HUDEP-2 (cell line): ENCODE data around the gene XYLT1.
"Not testable (repeated sequence)": the region's sequence is repeated elsewhere in the genome, so short reads cannot be mapped to it uniquely, and the experiment has no call there.

Experiments used
- DNase-seq, 76 experiments: peaks; one replicate each; lab custom pipeline; 2025; ENCODE audit not compliant: unreplicated experiment in 76 of 76; lab: John Stamatoyannopoulos, UW

Gene XYLT1

DNA sequence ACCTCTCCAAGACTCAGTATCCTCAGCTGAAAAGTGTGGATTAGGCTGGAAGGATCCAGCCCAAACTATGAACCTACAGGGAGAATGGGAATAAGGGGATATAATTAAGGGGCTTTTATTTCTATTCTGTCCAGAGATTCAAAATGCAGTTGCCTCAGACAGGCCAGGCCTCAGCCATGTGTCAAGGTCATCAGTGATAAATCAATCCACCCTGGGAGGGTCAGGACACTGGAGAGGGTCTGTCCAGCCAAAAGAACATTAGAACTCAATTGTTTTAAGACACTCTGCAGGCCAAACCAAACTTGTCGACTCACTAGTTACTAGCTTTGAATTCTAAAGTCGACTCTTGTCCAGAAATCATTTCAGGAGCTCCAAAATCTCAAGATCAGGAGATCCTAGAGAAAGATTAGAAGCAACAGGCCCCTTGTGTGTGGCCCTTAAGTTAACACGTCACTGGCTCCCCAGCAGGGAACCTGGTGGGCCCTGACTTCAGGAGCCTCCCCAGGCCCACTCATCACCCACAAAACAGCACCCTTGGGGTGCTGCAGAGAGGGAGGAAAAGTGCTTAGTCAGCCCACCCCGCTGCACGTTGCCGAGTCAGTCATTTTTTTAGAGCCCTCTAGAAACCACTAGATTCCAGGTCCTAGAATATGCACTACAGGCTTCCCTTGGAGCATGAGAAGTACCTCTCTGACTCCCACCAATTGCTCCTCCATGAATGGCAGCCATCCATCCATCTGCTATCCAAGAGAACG, 156.8 kb downstream of the XYLT1 start:
- DNase-seq, result no peak

GRCh38 chr16:17313085-17313611, 157.6 kb downstream of the XYLT1 start:
- DNase-seq, result no peak

DNA sequence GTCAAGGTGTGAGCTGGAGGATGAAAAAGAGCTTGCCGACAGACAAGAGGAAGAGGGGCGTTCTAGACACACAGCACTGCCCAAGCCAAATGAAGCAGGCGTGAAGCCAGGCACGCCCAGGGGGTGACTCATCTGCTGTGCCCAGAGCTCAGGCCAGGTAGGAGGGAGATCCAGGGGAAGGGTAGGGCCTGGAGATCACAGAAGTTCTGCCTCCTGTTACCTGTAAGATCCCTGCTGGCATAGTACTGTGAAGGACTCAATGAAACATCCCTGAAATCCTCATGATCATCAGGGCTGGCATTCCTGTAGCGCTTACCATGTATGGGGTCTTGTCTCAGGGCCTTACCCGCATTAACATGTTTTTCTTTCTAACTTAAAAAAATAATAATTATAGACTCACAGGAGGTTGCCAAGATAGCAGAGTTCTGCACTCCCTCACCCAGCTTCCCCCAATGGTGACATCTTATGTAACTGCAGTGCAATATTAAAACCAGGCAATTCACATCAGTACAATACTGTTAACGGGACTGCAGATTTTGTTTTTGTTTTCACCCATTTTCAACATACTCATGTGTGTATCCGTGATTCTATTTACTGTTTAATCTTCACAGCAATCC, 158.6 kb downstream of the XYLT1 start:
- no peak for DNase-seq

DNA sequence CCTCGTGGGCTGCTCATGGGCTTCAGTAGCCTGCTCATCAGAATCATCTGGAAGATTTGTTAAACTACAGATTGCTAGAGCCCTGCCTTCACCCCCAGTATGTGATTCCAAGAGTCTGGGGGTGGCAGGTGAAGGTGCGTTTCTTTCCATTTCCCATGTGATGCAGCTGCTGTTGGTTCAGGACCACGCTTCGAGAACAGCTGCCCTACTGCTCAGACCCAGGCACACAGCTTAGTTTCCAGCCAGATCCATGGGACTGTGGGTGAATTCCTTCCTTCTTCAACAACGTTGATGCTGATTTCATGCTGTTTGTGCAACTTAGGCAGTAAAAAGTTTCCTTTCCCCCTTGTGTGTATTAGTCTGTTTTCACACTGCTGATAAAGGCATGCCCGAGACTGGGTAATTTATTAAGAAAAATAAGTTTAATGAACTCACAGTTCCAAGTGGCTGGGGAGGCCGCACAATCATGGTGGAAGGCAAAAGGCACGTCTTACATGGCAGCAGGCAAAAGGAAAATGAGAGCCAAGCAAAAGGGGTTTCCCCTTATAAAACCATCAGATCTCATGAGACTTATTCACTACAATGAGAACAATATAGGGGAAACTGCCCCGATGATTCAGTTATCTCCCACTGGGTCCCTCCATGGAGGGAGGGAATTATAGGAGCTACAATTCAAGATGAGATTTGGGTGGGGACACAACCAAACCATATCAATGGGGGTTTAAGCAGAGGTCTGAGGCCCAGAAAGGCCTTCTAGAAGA, 159.2 kb downstream of the XYLT1 start:
- no peak for DNase-seq

- no peak for DNase-seq
Observed at GRCh38 chr16:17309510-17309909, 161.2 kb downstream of the XYLT1 start.

- DNase-seq, result no peak
Observed at GRCh38 chr16:17308186-17308585, 162.6 kb downstream of the XYLT1 start.

DNA sequence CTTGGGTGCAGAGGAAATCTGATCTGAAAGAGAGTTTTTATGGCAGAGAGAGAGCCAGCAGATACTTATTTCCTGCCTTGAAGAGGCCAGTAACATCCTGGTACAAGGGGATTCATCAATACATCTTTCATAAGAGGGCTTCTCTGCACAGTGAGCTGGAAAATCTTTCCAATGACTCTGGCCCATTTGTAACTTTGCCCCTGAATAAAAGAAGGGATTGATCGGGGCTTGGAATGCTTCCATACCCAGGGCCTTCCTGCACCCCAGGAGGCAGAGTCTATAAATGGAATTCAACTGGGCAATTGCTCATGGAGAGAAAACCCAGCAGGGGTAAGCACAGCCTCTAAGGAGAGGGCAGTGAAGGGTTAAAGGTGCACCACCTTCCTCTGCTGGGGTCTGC, 163.3 kb downstream of the XYLT1 start:
- DNase-seq, result no peak

DNA sequence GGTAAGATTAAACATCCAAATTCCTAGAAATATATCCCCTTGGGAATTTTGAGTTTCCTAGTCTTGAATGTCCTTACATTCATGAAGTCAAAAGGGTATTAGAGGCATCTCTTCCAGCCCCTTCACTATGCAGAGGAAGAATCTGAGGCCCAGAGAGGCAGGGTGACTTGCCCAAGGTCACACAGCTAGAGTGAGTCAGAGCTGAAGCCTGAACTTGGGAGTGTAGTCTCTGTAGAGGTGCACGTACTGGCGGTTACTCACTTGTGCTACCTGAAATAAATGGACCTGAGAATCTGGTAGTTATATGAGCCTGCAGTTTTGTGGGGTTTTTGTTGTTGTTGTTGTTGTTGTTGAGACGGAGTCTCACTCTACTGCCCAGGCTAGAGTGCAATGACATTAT, 164.0 kb downstream of the XYLT1 start:
- DNase-seq, result no peak

GRCh38 chr16:17306211-17306610, 164.5 kb downstream of the XYLT1 start:
- not testable (repeated sequence) for DNase-seq

- no peak for DNase-seq
Observed at GRCh38 chr16:17305694-17306093, 165.1 kb downstream of the XYLT1 start.

GRCh38 chr16:17304491-17305119, 166.2 kb downstream of the XYLT1 start:
- DNase-seq, result no peak

DNA sequence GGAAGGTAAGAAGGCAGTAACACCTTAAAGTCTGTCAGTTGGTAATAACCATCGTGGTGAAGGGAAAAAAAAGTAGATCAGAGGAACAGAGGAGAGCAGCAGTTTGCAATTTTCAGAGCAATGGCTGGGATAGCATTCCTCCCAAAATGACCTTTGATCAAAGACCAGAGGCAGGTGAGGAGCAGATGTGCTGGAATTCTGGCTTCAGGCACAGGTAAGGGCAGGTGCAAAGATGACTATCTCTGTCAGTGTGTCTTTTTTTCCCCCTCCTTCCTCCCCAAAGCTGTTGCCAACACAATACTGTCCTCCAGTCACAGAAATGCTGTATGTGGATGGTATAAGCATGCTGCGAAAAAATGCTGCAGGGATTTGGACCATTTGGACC, 166.7 kb downstream of the XYLT1 start:
- DNase-seq, result no peak

- no peak for DNase-seq
Observed at GRCh38 chr16:17303101-17303500, 167.7 kb downstream of the XYLT1 start.

GRCh38 chr16:17302620-17303019, 168.1 kb downstream of the XYLT1 start:
- DNase-seq, result no peak

DNA sequence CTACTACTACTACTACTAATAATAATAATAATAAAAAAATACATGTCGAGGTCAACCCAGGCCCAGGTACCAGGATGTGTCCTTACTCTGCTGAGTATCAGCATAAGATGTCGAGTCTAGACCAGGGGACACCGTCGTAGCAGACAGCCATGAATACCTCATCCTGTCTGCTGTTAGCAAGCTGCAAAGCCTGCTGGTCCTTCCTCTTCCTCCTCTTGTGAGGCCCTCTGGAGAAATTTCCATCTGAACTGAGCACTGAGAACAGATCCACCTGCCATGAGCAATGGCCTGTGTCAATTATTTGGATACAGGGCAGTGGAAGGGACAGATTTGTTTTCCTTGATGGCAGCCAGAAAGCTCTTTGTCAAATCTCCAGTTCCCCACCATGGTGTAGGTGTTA, 168.5 kb downstream of the XYLT1 start:
- DNase-seq, result no peak

- no peak for DNase-seq
Observed at GRCh38 chr16:17301593-17302135, 169.1 kb downstream of the XYLT1 start.

DNA sequence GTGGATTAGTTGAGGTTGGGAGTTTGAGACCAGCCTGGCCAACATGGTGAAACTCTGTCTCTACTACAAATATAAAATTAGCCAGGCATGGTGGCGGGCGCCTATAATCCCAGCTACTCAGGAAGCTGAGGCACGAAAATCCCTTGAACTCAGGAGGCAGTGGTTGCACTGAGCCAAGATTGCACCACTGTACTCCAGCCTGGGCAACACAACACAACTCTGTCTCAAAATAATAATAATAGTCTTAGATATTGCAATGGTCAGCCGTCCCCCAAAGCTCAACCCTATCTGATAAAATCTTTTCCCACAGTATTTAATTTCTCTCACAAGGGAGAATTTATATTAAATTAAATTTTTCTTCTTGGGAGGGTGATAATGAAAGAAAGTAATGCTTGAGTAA, 169.6 kb downstream of the XYLT1 start:
- no peak for DNase-seq

DNA sequence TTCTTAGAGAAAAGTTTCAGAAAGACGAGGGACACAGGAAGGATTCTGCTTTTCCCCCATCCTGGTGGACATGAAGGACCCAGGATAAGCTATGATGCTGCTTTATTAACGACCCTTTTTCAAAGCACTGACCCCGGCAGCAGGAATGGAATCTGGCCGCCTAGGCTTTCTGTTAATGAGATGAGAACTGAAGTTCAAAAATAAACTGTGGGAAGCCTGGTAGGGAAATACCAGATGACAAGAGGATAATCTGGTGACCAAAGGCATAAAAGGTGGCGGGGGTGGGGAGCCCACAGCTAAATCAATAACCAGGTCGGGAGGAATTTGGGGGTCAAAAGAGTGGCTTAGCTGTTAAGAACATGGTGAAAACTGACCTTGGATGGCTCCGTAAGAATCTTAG, 171.0 kb downstream of the XYLT1 start:
- DNase-seq, result no peak

- DNase-seq, result no peak
Observed at GRCh38 chr16:17298238-17298637, 172.5 kb downstream of the XYLT1 start.

DNA sequence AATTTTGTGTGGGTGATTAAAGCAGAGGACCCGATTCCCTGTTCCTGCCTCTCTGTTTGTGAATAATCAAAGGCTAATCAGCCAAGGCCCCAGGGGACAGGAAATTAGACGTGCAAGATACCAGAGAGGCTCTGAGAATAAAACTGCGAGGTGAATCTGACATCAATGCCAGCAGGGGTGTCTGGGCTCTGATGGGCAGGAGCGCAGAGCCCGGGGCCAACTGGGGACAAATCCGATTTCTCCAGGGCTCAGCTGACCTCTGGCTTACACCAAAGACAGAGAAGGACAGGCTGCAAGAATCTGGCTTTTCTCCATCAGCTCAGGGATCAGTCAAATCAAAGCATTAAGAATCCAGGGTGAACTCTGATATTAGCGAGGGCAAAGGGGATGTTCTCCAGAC, 174.3 kb downstream of the XYLT1 start:
- DNase-seq, result no peak

DNA sequence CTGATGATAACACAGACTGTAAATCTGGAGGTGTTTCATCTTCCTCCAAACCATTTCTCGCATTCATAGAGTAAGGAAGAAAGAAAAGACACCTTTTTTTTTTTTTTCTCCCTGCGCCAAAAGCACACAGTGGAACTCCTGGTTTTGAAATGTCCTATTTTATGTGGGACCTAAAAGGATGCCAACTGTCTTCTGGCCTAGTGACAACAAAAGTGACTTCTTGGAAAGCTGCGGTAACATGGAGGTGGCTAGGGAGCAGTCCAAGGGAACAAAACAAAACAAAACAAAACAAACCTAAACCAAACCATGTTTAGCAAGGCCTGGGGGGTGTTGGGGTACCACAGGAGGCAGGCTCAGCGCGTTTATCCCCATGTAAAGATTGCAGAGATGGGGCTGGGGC, 174.8 kb downstream of the XYLT1 start:
- DNase-seq, result no peak
